ENCODE measurements around the gene PNPLA6. TPM values are rescaled to one million over a fixed set of nuclear protein-coding genes. Genes with fewer than 3 reads are reported as not detected.

PNPLA6 gene
- total and polyA plus RNA-seq, 2 of the 13 experiments (the other 11 are each of a cell fraction or from before 2014, with no cell fraction given), result 24.9 to 28.2 TPM

- TF ChIP-seq ZNF687 (CRISPR knock-in tag; IDR thresholded peaks at IDR 0.05) (no peak), THAP11 (CRISPR knock-in tag; IDR thresholded peaks at IDR 0.05) (peak; percentile 93), PTBP1 (IDR thresholded peaks at IDR 0.05; ENCODE audit: low read depth, low read length, poor library complexity, severe bottlenecking) (no peak), ZNF607 (CRISPR knock-in tag; IDR thresholded peaks at IDR 0.05; ENCODE audit: borderline replicate concordance) (no peak), KDM2A (CRISPR knock-in tag; IDR thresholded peaks at IDR 0.05; ENCODE audit: borderline replicate concordance, low read depth) (no peak), ZNF646 (CRISPR knock-in tag; IDR thresholded peaks at IDR 0.05) (no peak), ZC3H4 (CRISPR knock-in tag; IDR thresholded peaks at IDR 0.05; ENCODE audit: borderline replicate concordance) (no peak), MTA1 (CRISPR knock-in tag; IDR thresholded peaks at IDR 0.05; ENCODE audit: borderline replicate concordance) (no peak), PRDM15 (CRISPR knock-in tag; IDR thresholded peaks at IDR 0.05) (0 out of 2 replicates have a peak, but pooled peaks have one; percentile 16), ATF3 (CRISPR knock-in tag; IDR thresholded peaks at IDR 0.05) (no peak), ZGPAT (CRISPR knock-in tag; IDR thresholded peaks at IDR 0.05) (no peak)
Observed at GRCh38 chr19:7533925-7534480, 1.5 kb upstream of the PNPLA6 start (continued).

Measured in HepG2 (cell line).